ENCODE measurements around the gene WNT10A. TPM values are rescaled to one million over a fixed set of nuclear protein-coding genes. Genes with fewer than 3 reads are reported as not detected.
A peak's percentile ranks its signal among the peaks of the same experiment; 100 is the strongest.

The WNT10A gene
- total and polyA plus RNA-seq, 9 of the 15 experiments (the other 6 are each of a cell fraction or from before 2014, with no cell fraction given): not detected

- TF ChIP-seq ZBTB26 (CRISPR knock-in tag; IDR thresholded peaks at IDR 0.05): no peak
- no peak for TF ChIP-seq ZNF407 (IDR thresholded peaks at IDR 0.05; ENCODE audit: low read depth)
- TF ChIP-seq SETDB1 (IDR thresholded peaks at IDR 0.05; ENCODE audit: low read length): no peak
- no peak for TF ChIP-seq TGIF2 (CRISPR knock-in tag; IDR thresholded peaks at IDR 0.05)
- TF ChIP-seq BHLHE40 (IDR thresholded peaks at IDR 0.05; ENCODE audit: low read length): no peak
- no peak for TF ChIP-seq ATF7 (IDR thresholded peaks at IDR 0.05)
- TF ChIP-seq SMARCA5 (IDR thresholded peaks at IDR 0.05): no peak
- TF ChIP-seq SREBF2 (CRISPR knock-in tag; IDR thresholded peaks at IDR 0.05): no peak
- TF ChIP-seq ZNF445 (CRISPR knock-in tag; IDR thresholded peaks at IDR 0.05; ENCODE audit: low read depth): no peak
- no peak for TF ChIP-seq ZKSCAN8 (CRISPR knock-in tag; IDR thresholded peaks at IDR 0.05)
- TF ChIP-seq ZNF79 (CRISPR knock-in tag; IDR thresholded peaks at IDR 0.05; ENCODE audit: low read depth): no peak
- no peak for TF ChIP-seq ZBTB1 (CRISPR knock-in tag; IDR thresholded peaks at IDR 0.05; ENCODE audit: borderline replicate concordance, low read depth)
- 0 out of 2 replicates have a peak, but pooled peaks have one; percentile 58 for TF ChIP-seq ARID2 (IDR thresholded peaks at IDR 0.05)
- TF ChIP-seq RAD21 (CRISPR knock-in tag; conservative IDR thresholded peaks at IDR 0.05 in 1 of 2, IDR thresholded peaks at IDR 0.05 in 1 of 2): peak; percentile 78
- no peak for TF ChIP-seq THRAP3 (IDR thresholded peaks at IDR 0.05; ENCODE audit: borderline replicate concordance)
- TF ChIP-seq TAF15 (IDR thresholded peaks at IDR 0.05; ENCODE audit: low read depth, low read length): no peak
- peak; percentile 61; the same call in 1 of the 2 replicates for TF ChIP-seq STAG1 (CRISPR knock-in tag; IDR thresholded peaks at IDR 0.05; ENCODE audit: borderline replicate concordance)
- TF ChIP-seq SMC3 (conservative IDR thresholded peaks at IDR 0.05; ENCODE audit: insufficient read depth, low read depth, low read length): peak; percentile 63
- TF ChIP-seq NR2F6 (CRISPR knock-in tag; IDR thresholded peaks at IDR 0.05): no peak
- TF ChIP-seq ZNF696 (CRISPR knock-in tag; conservative IDR thresholded peaks at IDR 0.05): no peak
- TF ChIP-seq CC2D1A (IDR thresholded peaks at IDR 0.05): 0 out of 2 replicates have a peak, but pooled peaks have one; percentile 43
Measured at GRCh38 chr2:218852911-218853667, 27.6 kb upstream of the WNT10A start (continued).

All from K562 (cell line).